ENCODE data around the gene EPHA8. TPM values are rescaled to one million over a fixed set of nuclear protein-coding genes. Genes with fewer than 3 reads are reported as not detected.

EPHA8 gene
- total RNA-seq, 1 donor from 2014 or later = not detected

GRCh38 chr1:22535399-22535798 is 27.9 kb upstream of the EPHA8 start:
- DNase-seq (ENCODE audit: low spot score) = no peak

GRCh38 chr1:22536506-22536905 is 26.8 kb upstream of the EPHA8 start:
- DNase-seq (ENCODE audit: low spot score) = no peak

- DNase-seq (ENCODE audit: low spot score) = no peak
These were observed 25.7 kb upstream of the EPHA8 start for GRCh38 chr1:22537441-22538139.

- DNase-seq (ENCODE audit: low spot score) = no peak
These were observed 23.7 kb upstream of the EPHA8 start for GRCh38 chr1:22539510-22540118.

- no peak for DNase-seq (ENCODE audit: low spot score)
These were observed 23.0 kb upstream of the EPHA8 start for GRCh38 chr1:22540337-22540736.

GRCh38 chr1:22542886-22543285 is 20.4 kb upstream of the EPHA8 start:
- no peak for DNase-seq (ENCODE audit: low spot score)

- no peak for DNase-seq (ENCODE audit: low spot score)
These were observed 19.6 kb upstream of the EPHA8 start for GRCh38 chr1:22543679-22544078.

GRCh38 chr1:22544606-22545005 is 18.7 kb upstream of the EPHA8 start:
- DNase-seq (ENCODE audit: low spot score) = no peak

GRCh38 chr1:22545141-22545540 is 18.1 kb upstream of the EPHA8 start:
- no peak for DNase-seq (ENCODE audit: low spot score)

- DNase-seq (ENCODE audit: low spot score) = no peak
These were observed 16.0 kb upstream of the EPHA8 start for GRCh38 chr1:22547186-22547817.

- DNase-seq (ENCODE audit: low spot score) = no peak
These were observed 15.3 kb upstream of the EPHA8 start for GRCh38 chr1:22547818-22548462.

GRCh38 chr1:22550021-22550420 is 13.3 kb upstream of the EPHA8 start:
- DNase-seq (ENCODE audit: low spot score) = no peak

GRCh38 chr1:22551591-22551990 is 11.7 kb upstream of the EPHA8 start:
- no peak for DNase-seq (ENCODE audit: low spot score)

- no peak for DNase-seq (ENCODE audit: low spot score)
These were observed 11.3 kb upstream of the EPHA8 start for GRCh38 chr1:22552021-22552420.

- no peak for DNase-seq (ENCODE audit: low spot score)
These were observed 10.0 kb upstream of the EPHA8 start for GRCh38 chr1:22553104-22553880.

GRCh38 chr1:22553991-22554522 is 9.2 kb upstream of the EPHA8 start:
- no peak for DNase-seq (ENCODE audit: low spot score)

GRCh38 chr1:22555371-22555656 is 8.0 kb upstream of the EPHA8 start:
- no peak for DNase-seq (ENCODE audit: low spot score)

- no peak for DNase-seq (ENCODE audit: low spot score)
These were observed 6.7 kb upstream of the EPHA8 start for GRCh38 chr1:22556391-22557104.

- DNase-seq (ENCODE audit: low spot score) = no peak
These were observed 5.8 kb upstream of the EPHA8 start for GRCh38 chr1:22557341-22557950.

Data from mesenteric fat pad (tissue), 1 donor.